Gastroesophageal sphincter (tissue), 4 donors: Measurements from ENCODE around the gene UGT1A8. TPM values are rescaled to one million over a fixed set of nuclear protein-coding genes. Genes with fewer than 3 reads are reported as not detected.

Experiments
- ATAC-seq: fragments of 150-250 bp; one replicate; pipeline ENCODE4 v1.9.1; 2016; ENCODE audit warnings: mild to moderate bottlenecking, moderate library complexity
- H3K27ac ChIP-seq, 4 donors: fragments of 200-600 bp; sonication (generic) in 3 of 4; 1 replicate in 3 of 4; 2 replicates in 1 of 4; pipeline ENCODE4 v1.5.1; 2016 to 2019
- H3K27me3 ChIP-seq: fragments of 200-600 bp; sonication (generic); one replicate; pipeline ENCODE4 v1.5.1; 2019
- H3K36me3 ChIP-seq, 2 donors: fragments of 200-600 bp; sonication (generic); one replicate each; pipeline ENCODE4 v1.5.1; 2019; ENCODE audit warnings: control low read depth in 1 of 2
- H3K4me1 ChIP-seq, 3 donors: fragments of 200-600 bp; sonication (generic); 1 replicate in 2 of 3; 2 replicates in 1 of 3; pipeline ENCODE4 v1.5.1; 2016 to 2019; ENCODE audit warnings: control low read depth in 2 of 3
- H3K4me3 ChIP-seq, 2 donors: fragments of 200-600 bp; sonication (generic); one replicate each; pipeline ENCODE4 v1.5.1; 2019; ENCODE audit warnings: mild to moderate bottlenecking in 1 of 2, moderate library complexity in 1 of 2
- H3K9me3 ChIP-seq, 3 donors: fragments of 200-600 bp; sonication (generic); one replicate each; pipeline ENCODE4 v1.5.1; 2017 to 2019; ENCODE audit warnings: control low read depth in 2 of 3
- CTCF ChIP-seq, 4 experiments: fragments of 200-600 bp in 2 of 4; fragments of 450-650 bp in 2 of 4; sonication (generic) in 1 of 4; IDR thresholded peaks; one replicate each; pipeline ENCODE4 v1.5.1; 2017 to 2019; ENCODE audit warnings: antibody characterized with exemption in 4 of 4, mild to moderate bottlenecking in 2 of 4, moderate library complexity in 2 of 4
- EP300 ChIP-seq: sonication (generic); formaldehyde crosslinking; IDR thresholded peaks from one replicate; pipeline ENCODE4 v1.6.1; 2017; ENCODE audit warnings: antibody characterized with exemption, mild to moderate bottlenecking
- POLR2A ChIP-seq, 2 donors: fragments of 450-650 bp; IDR thresholded peaks; one replicate each; pipeline ENCODE4 v1.6.1; 2017; ENCODE audit warnings: antibody characterized with exemption in 2 of 2, mild to moderate bottlenecking in 2 of 2, moderate library complexity in 1 of 2
- POLR2AphosphoS5 ChIP-seq: sonication (generic); formaldehyde crosslinking; IDR thresholded peaks from one replicate; pipeline ENCODE4 v1.6.1; 2017; ENCODE audit warnings: antibody characterized with exemption
- WGBS, 2 donors: methylation state at CpG; one replicate each; pipeline ENCODE4 v1.1.5; 2018; ENCODE audit warnings: low coverage in 1 of 2; 5-methylcytosine and 5-hydroxymethylcytosine counted together
- total RNA-seq, 4 donors: library from RNA; depleted of rRNA; stranded (reverse); fragments of >200 nt; gene quantifications; one replicate each; pipeline ENCODE4 v1.1.0, GENCODE V29; 2016

Gene UGT1A8
- total RNA-seq, 4 donors from 2014 or later: not detected

- no peak for ATAC-seq
- TF ChIP-seq EP300: no peak
- TF ChIP-seq POLR2AphosphoS5: no peak
- TF ChIP-seq CTCF (IDR thresholded peaks at IDR 0.05): no peak
- no peak for TF ChIP-seq POLR2A (IDR thresholded peaks at IDR 0.05)
- no peak overlapping the region for H3K27ac ChIP-seq
- H3K27me3 ChIP-seq: peaks cover 13% of the 10 kb centered on the region
- H3K4me3 ChIP-seq: no peak overlapping the region
- 50 to 69% methylated on average over 1 to 2 of the region's 16 CpGs for WGBS, 2 donors
- no peaks in the 10 kb centered on the region for H3K4me1 ChIP-seq
- H3K9me3 ChIP-seq: peaks cover 0 to 15% (median 0%) of the 10 kb centered on the region in 3 donors
- H3K36me3 ChIP-seq: no peaks in the 10 kb centered on the region
Observed at GRCh38 chr2:233772153-233772552, 154.7 kb downstream of the UGT1A8 start.

GRCh38 chr2:233772583-233772982 is 155.2 kb downstream of the UGT1A8 start:
- Histone ChIP-seq H3K4me1 (no peaks in the 10 kb centered on the region), H3K9me3 (peaks cover 0 to 19% (median 0%) of the 10 kb centered on the region in 3 donors), H3K36me3 (no peaks in the 10 kb centered on the region), H3K4me3 (no peak overlapping the region), H3K27me3 (peaks cover 17% of the 10 kb centered on the region), H3K27ac (no peak overlapping the region)
- WGBS, 2 donors: 65 to 66% methylated on average over 5 of the region's 5 CpGs
- TF ChIP-seq POLR2AphosphoS5 (no peak), POLR2A (IDR thresholded peaks at IDR 0.05) (no peak), CTCF (IDR thresholded peaks at IDR 0.05) (no peak)
- no peak for ATAC-seq

DNA sequence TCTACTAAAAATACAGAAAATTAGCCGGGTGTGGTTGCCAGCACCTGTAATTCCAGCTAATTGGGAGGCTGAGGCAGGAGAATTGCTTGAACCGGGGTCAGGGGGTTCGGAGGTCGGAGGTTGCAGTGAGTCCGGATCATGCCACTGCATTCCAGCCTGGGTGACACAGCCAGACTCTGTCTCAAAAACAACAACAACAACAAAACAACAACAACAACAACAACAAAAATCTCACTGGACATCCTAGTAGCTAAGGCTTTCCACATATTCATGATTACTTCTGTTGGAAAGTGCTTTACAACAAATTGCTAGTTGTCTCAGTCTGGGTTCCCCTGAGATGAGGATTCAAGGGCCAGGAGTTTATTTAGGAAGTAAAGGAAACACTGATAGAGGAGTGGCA is 156.4 kb downstream of the UGT1A8 start:
- no peak overlapping the region for H3K27ac ChIP-seq
- ATAC-seq: no peak
- peaks cover 0 to 26% (median 0%) of the 10 kb centered on the region in 3 donors for H3K9me3 ChIP-seq
- H3K27me3 ChIP-seq: peaks cover 17% of the 10 kb centered on the region
- H3K36me3 ChIP-seq: no peaks in the 10 kb centered on the region
- TF ChIP-seq POLR2A (IDR thresholded peaks at IDR 0.05) (no peak), EP300 (no peak), POLR2AphosphoS5 (no peak), CTCF (IDR thresholded peaks at IDR 0.05) (no peak)
- H3K4me3 ChIP-seq: no peak overlapping the region
- WGBS, 2 donors: 70 to 88% methylated on average over 2 to 5 of the region's 5 CpGs
- no peaks in the 10 kb centered on the region for H3K4me1 ChIP-seq

DNA sequence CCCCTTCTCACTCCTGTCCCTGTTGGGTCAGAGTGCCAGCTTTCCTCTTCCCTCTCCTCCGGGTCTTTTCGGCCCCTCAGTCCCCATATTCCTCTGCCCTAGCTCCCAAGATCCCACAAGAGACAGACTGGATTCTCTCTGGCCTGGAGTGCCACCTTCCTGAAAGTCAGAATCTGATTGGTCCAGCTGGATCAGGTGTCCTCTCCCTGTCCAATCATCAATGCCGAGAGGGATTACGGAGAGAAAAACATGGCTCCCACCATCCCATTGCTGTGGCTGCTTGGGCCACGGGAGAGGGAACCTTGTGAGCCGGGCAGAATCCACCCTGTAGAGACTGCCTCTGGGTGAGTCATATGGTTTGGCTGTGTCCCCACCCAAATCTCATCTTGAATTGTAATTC is 158.0 kb downstream of the UGT1A8 start:
- no peak overlapping the region for H3K27ac ChIP-seq
- ATAC-seq: no peak
- H3K36me3 ChIP-seq: no peaks in the 10 kb centered on the region
- TF ChIP-seq CTCF (IDR thresholded peaks at IDR 0.05): no peak
- no peak for TF ChIP-seq POLR2A (IDR thresholded peaks at IDR 0.05)
- TF ChIP-seq POLR2AphosphoS5: no peak
- TF ChIP-seq EP300: no peak
- no peaks in the 10 kb centered on the region for H3K4me1 ChIP-seq
- H3K27me3 ChIP-seq: peaks cover 25% of the 10 kb centered on the region
- WGBS, 2 donors: 100% methylated on average over 1 of the region's 6 CpGs; no CpG with 5 or more reads in 1 of the 2 donors
- H3K9me3 ChIP-seq: peaks cover 0 to 26% (median 0%) of the 10 kb centered on the region in 3 donors
- H3K4me3 ChIP-seq: no peak overlapping the region

GRCh38 chr2:233778030-233778429 is 160.6 kb downstream of the UGT1A8 start, which contains the start of gene MROH2A:
MROH2A (plus strand) TSS chr2:233778330; CDS start chr2:233779359, 1,029 bp downstream.
- no peaks in the 10 kb centered on the region for H3K36me3 ChIP-seq
- no peaks in the 10 kb centered on the region for H3K4me1 ChIP-seq
- TF ChIP-seq CTCF (IDR thresholded peaks at IDR 0.05): no peak
- no peak for TF ChIP-seq POLR2AphosphoS5
- no peak for TF ChIP-seq POLR2A (IDR thresholded peaks at IDR 0.05)
- no peak for TF ChIP-seq EP300
- WGBS, 2 donors: 50 to 100% methylated on average over 1 to 2 of the region's 2 CpGs
- peaks cover 0 to 26% (median 0%) of the 10 kb centered on the region in 3 donors for H3K9me3 ChIP-seq
- peaks cover 25% of the 10 kb centered on the region for H3K27me3 ChIP-seq
- no peak within 1 kb of the TSS for H3K27ac ChIP-seq
- no peak within 1 kb of the TSS for H3K4me3 ChIP-seq
- ATAC-seq: no peak
